Stimulated activated CD4-positive, alpha-beta T cell treated with anti-CD3 and anti-CD28 coated beads, Interleukin-4, amount 100 ng/mL, for 24 hours (primary cell): Measurements from ENCODE around the gene MAFB.

Experiments
- DNase-seq: peaks from one replicate; pipeline ENCODE4 v3.0.0-alpha.2; 2020

MAFB gene

DNA sequence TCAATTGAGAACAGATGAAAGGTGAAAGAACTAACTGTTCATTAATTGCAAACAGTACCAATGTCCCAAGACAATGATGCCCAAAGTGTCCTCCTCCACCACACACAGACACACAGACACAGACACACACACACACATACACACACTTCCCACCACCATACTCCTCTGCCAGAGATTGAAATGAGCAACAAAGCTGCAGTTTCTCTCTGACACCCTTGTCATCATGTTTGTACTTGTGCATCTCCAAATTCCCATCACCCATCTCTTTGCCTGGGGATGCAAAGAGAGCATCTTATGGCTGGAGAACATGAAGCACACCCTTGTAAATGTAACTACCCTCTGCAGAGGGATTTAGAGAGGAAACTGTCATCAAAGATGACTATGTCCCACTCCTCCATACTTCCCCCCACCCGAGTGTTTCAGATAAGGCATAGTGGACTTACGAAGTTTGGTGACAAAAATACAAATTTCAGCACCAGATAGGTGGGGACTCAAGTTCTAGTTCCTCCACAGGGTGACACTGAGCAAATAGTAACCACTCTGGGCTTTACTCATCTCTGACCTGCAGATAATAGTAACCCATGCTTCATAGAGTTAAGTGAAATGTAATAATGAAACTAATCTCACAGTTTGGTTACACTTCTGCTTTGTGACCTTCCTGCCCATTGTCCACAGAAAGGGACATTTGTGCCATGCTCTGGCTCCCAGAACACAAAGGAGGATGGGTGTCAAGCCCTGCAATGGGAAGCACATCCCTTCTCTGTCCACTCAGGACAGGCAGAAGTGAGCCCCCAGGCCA is 8.7 kb downstream of the MAFB start:
- DNase-seq = no peak

DNA sequence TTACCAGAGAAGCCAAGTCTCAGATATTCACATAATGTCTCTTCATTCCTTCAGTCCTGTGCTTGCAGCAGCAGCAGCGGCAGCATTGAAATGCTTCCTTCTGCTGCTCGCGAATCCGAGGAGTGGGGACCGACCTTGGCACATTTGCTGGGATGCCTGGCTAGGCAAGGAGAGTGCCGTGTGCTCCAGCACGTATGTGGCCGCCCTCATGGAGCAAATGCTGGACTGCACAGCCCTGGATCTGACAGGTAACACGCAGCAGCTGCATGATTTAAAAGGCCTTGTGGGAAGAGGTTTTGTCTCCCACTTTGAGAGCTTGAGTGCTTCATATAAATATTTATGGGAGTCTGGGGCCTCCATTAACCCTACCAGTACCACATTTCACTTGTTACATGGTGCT is 9.9 kb downstream of the MAFB start:
- DNase-seq = no peak

DNA sequence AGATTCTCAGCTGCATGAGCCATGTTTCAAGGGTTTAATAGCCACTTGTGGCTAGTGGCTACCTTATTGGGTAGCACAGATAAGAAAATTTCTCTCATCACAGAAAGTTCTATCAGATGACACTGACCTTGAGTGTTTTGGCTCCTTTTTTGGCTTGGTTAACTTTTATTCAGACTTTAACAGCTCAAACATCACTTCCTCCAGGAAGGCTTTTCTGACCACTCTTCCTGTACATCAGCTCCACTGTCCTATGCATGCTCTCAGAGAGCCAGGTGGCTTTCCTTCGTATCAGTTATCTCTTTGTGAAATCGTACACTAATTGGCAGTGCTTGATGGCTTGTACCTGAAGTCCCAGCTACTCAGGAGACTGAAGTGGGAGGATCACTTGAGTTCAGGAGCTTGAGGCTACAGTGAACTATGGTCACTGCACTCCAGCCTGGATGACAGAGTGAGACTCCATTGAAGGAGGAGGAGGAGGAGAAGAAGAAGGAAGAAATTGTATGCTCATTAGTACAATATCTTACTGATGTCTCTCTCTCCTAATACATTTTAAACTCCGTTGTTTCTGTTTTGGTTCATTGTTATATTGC is 10.7 kb downstream of the MAFB start:
- no peak for DNase-seq

DNA sequence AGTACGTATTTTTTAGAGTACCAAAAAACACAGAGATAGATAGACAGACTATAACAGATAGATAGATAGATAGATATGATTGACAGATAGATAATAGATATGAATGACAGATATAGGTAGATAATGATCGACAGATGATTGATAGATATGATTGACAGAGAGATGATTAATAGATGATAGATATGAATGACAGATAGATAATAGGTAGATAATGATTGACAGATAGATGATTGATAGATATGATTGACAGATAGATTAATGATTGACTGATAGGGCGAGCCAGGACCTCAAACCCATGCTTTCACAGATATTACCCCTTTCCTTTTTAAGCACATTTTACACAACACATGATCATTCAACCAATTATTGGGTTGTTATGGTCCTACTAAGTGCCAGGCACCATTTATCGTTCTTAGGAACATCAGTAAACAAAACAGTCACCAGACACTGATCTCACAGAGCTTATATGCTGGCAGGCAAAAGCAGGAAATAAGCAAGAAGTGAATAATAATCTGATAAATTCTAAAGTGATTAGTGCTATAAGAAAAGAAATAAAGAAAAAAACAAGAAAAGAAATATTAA is 11.6 kb downstream of the MAFB start:
- no peak for DNase-seq

DNA sequence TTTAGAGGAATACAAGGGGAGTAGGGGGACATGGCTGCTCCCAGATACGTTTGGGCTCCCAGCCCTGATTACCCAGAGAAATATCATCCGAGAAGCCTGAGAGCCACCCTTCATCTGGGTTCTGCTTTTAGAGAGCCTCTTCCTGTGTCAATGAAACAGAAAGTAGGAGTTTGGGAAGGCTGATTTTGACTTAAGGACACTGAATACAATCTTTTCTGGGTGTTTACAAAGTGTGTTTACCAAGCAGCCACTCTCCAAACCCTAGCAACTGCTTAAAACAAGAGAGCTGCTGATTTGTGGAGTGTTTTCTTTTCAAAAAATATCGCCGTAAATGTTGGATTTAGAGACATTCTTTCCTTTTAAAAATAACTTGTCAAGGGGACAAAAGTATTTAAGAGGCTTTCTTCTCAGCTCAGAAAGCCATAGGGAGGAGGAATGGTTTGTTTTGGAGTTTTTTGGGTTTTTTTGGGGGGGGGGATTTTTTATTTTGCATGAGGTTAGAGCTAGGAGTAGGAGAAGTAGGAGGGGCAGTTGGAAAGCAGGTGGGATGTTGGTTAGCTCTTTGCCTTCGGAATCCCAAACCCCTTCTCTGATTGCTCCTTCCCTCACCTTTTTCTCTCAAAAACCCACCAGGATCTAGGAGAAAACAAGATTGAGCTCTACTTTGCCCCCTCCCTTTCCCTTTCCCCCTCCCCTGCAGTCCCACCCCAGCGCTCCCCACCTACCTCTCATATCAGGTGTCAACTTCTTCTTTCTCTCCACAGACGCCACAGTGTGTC is 12.4 kb downstream of the MAFB start:
- no peak for DNase-seq

DNA sequence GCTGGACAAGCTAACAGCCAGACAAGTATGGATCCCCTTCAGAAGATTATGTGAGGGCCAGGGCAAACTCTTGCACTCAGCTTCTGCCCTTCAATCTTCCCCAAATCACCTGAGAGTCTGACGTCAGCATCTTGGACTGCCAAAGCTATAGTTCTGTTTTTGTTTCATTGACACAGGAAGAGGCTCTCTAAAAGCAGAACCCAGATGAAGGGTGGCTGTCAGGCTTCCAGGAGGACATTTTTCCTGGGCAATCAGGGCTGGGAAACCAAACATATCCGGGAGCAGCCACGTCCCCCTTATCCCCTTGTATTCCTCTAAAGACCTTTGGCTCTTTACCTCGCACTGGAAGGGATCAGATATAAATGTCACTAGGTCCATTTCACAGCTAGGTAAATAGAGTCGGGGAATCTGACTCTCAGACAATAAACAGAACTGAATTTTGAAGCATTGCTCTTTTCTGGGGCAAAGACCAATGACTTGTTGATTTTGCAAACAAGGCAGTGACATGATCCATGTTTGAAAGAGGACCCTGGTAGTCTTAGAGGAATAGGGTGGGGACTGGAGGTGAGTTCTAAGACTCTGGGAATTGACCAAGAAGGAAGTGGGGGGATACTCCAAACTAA is 13.3 kb downstream of the MAFB start:
- DNase-seq = no peak

DNA sequence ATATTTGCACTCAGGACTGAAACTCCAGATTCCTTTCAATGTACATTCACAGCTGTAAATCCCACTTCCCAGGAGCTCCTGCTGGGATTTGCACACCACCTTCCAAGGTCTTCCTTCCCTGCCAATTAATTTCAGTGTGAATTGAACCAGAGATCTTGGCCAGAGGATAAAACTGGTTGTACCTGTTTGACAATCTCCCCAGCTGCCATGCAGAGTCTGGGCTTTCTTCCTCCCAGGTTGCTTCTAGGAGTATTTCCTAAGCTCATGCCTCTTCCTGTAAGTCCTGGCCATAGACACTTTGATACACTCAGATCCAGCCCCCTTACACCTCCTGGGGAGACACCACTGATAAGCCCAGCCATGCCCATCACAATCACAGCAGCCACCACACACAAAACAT is 15.6 kb downstream of the MAFB start:
- no peak for DNase-seq

DNA sequence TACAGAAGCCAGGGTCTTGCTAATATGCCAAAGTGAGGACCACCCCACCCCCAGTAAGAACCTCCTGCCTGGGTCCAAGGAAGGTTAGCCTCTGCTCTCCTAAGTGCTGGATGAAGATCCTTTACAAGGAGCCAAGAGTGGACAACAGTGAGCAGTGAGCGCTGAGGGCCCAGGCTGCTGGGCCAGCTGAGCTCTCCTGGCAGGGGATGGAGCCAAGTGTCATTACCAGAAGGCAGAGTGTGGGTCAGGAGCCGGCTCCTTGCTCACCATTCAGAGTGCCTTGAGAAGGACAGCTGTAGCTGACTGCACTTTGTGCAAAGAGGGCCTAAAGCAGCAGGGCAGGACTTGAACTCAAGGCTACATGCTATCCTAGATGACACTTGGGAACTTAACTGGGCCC is 16.9 kb downstream of the MAFB start:
- DNase-seq = no peak

DNA sequence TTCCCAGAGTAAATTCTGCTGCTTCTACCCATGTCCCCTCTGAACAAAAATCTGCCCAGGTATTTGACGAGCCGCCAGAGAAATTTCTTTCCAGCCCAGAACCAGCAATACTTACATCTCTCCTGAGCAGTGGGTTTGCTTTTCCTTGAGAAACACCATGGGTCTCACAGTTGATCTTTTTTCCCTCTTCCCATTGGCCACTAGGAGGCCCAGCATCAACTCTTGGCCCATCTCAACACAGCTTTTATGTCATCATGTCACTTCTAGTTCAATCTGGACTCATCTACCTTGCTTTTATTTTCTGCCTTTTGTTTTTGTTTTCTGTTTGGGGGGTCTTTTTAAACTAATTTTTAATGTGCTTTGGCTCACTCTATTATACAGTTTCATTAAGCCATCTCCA is 18.8 kb downstream of the MAFB start:
- DNase-seq = no peak

DNA sequence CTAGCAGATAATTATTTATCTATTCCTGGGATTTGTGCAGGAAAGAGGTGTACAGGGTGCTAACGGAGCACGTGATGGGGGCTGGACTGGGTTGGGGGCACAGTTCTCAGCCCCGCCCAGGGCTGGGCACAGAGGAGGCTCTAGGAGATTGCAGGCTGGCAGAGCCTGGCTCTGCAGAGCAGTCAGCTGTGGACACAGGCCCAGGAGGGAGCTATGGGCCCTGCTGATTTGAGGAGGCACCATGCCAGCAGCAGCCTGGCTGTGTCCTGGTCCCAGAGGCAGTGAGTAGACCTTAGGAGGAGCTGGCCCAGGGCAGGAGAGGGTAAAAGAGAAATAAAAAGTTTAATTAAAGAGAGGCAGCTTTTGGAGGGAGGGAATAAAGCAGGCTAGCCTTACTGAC is 19.3 kb downstream of the MAFB start:
- DNase-seq = no peak

DNA sequence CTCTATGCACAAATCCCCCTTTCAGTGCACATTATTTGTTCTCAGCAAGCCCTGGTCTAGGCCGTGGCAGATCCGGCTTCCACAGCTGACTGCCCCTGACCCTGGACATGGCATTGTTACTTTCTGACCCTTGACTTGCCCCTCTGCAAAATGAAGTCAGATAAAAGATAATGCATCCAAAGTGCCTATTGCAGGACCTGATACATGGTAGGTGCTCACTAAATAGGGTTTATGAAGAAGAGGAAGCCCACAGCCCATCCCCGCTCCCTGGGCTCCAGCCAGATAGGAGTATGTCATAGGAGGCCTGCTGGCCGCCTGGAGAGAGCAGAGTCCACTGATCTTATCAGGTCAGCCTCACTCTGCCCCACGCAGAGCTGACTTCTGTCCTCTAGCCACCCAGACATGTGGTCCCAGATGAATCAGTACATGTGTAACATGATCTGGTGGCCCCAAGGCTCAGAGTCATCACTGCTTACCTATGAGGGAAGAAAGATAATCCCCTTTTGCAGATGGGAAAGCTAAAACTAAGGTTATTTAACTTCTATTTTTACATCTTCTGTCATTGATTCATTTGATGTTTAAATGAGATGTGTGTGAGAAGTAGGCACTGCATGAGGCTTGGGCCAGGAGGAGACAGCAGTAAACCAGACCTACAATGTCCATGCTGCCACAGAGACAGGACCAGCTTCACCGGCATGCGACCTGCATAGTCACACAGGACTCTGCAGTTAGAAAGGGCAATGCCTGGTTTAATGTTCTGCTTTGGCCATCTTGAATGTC is 20.4 kb downstream of the MAFB start:
- DNase-seq = no peak

DNA sequence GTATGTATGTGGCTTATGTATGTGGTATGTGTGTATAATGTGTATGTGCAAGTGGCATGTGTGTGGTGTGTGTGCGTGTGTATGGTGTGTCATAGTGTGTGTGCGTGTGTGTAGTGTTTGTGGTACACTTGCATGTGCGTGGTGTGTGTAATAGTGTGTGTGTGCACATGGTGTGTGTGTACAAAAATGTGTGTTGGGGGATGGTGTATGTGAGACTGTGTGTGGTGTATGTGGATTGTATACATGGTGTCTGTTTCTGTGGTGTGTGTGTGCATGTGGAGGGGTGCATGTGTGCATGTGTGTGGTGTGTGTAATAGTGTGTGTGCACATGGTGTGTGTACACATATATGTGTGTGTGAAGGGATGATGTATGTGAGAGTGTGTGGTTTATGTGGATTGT is 21.5 kb downstream of the MAFB start:
- no peak for DNase-seq

DNA sequence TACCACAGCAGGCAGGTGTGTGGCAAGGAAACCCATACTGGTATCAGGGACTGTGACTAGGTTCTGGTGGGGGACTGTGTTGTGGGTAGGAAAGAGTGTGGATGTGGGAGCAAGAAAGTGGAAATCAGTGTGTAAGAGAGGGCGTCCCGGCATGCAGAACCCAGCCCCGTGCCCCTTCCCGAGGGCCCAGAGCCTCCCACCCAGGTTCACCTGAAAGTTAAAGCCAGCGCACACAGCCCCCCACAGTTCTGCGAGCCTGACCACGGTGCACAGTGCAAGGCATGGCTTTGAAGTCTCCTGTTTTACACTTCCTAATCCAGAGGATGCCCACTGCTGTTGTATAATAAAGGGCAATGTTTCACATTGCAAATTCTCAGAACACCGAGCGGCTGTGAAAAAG is 22.7 kb downstream of the MAFB start:
- no peak for DNase-seq

DNA sequence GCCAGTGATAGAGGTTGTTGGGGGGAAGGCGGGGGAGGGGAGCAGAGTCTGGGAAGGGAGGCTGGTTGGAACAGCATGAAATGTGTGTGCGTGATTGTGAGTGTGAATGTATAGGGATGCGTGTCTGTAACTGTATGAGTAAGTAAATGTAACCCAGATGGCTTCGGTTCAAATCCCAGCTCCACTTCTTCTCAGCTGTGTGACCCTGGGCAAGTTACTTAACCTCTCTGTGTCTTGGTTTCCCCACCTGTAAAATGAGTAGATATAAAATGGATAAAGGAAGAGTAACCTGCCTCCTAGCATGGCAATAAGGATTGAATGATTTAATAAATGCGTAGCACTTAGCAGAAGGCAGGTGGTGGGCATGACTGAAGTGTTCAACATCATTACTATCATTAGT is 24.1 kb downstream of the MAFB start:
- DNase-seq = no peak

DNA sequence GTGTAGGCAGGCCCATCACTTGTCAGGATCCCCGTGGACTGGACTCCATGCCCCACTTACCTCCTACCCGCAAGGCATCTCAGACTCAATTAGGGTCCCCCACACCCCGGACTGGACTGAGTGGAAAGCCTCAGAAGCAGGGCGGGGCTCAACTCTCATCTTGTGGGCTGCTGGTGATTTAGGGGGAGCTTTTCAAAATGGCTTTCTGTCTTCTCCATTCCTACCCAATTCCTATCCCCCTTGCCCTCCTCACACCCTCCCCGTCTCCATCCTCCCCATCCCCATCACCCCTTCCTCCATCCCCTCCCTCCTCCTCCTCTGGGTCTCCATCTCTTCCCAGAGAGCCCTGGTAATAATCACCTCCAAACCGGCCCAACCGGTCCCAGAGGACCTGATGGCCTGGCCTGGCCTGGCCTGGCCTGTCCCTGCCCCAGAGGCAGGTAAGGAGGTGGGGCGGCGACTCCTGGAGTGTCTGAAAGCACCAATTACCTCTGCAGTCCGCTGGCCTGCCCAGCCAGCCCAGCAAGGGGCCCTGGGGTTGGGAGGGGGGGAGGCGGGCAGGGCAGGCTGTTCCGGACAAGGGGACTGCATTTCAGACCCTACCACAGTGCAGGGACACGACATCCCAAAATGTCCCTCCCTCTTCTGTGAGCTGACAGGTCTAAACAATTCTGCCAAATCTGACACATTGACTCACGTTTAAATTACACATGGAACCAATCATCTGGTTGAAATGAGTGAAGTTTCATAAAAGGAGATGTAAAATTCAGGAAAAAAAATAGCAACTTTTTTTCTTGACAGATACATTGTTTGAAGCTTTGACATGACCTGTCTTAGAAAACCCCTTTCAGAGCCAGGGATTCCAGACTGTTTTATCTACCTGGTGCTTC is 24.8 kb downstream of the MAFB start:
- no peak for DNase-seq

DNA sequence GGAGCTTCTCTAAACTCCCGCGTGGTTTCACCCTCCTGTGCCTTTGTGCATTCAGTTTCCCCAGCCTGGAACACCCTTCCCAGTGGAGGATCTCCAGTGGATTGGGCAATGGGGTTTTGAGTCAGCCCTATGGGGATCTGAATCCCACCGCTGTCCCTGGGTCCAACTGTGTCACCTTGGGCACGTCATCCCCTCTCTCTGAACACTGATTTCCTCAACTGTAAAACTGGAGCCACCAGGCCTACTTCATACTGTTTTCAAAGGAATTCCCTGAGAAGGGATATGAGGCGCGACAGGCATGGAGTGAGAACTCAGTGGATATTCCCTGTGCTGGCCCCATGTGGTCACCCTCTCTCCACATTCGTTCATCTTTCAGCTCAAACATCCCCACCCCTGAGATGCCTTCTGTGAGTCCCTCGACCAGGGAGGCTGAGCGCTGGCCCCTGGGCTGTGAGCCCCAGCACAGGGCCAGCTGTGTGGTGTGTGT is 25.7 kb downstream of the MAFB start:
- no peak for DNase-seq

DNA sequence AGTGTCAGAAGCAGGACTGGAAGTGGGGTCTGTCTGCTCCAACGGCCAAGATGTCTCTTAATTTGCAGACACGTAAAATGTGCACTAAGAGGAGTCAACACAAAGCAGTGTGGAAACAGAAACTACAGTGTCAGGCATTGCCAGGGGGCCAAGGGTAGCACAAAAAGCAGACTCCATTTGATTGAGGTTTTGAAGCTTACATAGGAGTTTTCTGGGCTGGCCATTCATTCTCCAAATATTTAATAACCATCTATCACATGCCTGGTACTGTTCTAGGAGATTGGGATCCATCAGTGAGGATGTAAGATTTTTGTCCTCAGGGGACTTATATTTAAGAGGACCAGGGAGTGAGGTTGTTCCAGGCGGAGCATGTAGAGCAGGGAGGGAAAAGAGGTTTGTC is 29.5 kb downstream of the MAFB start:
- DNase-seq = no peak

DNA sequence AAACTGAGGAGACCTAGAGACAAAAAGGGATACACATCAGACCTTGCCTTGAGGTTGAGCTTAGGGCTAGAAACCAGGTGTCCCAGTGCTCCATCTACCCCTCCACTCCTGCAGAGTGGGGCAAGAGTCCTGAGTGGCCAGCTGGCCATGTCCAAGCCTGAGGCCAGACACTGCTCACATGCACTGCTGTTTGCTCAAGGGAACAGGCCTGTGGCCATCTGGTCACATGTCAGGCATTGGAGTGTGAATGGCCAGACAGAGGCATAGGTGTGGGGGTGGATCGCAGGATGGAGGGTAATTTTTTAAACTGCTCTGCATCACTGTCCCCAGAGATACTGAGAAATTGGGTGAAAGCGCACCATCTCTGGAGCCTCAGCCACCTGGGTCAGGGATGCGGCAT is 30.5 kb downstream of the MAFB start:
- DNase-seq = no peak

DNA sequence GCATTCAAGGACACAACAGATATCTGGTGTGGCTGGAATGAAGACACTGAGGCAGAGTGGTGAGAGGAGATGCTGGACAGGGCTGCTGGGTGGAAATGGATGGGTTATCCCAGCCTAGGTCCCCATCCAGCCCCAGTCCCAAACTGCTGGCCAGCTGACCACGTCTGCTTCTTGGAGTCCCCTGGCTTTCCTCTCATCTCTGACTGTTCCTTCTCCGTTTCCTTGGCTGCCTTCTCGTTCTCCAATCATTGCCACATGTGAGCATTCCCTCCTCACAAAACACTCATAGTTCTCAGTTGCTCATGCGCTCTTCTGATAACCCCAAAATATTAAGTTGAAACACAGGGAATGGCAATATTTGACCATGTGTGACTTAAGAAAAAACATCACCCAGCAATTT is 31.5 kb downstream of the MAFB start:
- DNase-seq = no peak

DNA sequence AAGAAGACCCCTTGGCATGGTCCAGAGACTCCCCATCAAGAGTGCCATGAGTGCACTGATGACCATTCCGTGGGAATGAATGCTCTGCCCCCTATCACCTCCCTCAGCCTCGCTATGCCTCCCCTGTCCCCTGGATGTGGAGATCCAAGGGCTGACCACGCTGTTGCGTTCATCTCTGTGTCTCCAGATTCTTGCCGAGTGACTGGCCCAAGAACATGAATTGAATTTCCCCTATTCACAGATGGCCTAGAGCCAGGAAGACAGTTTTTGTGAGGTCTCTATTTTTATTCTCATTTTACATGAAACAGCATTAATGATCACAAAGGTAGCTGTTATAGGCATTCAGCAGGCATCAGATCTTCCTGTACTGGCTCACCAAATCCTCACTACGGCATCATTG is 33.6 kb downstream of the MAFB start:
- DNase-seq = no peak

DNA sequence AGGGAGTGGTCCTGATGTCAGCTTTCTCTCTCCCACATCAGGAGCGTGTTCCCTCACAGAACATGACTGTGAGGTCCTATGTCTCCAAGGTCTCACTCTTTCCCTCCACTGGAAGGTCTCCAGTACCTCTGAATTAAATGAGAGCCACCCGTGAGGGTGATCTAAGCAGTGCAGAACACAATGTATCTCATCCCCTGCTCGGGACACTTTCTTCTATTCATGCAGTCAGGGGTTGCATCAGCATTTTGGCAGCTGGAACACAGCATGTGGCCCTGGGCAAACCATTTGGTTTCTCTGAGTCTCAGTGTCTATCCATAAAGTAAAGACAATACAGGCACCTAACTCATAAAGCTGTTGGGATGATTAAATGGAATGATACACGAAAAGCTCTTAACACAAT is 34.2 kb downstream of the MAFB start:
- no peak for DNase-seq
